KMS-11 (cell line): ENCODE data around the gene MCC.

Source experiments
- H2AFZ ChIP-seq: fragments of 200-600 bp; sonication (generic); 2 replicates; pipeline ENCODE4 v1.6.1; 2016; ENCODE audit warnings: antibody characterized with exemption, mixed run types, low read depth
- H3K27ac ChIP-seq: fragments of 200-600 bp; sonication (generic); 2 replicates; pipeline ENCODE4 v1.6.1; 2016; ENCODE audit warnings: mild to moderate bottlenecking, mixed run types
- H3K27me3 ChIP-seq: fragments of 200-600 bp; sonication (generic); 2 replicates; pipeline ENCODE4 v1.6.1; 2017; ENCODE audit warnings: mild to moderate bottlenecking, low read depth, mixed run types, moderate library complexity; ENCODE audit not compliant: insufficient read depth
- H3K36me3 ChIP-seq: fragments of 200-600 bp; sonication (generic); 2 replicates; pipeline ENCODE4 v1.6.1; 2017; ENCODE audit warnings: mild to moderate bottlenecking, mixed run types; ENCODE audit not compliant: insufficient read depth
- H3K4me1 ChIP-seq: fragments of 200-600 bp; sonication (generic); 2 replicates; pipeline ENCODE4 v1.6.1; 2016; ENCODE audit warnings: mild to moderate bottlenecking, low read depth, mixed run types; ENCODE audit not compliant: poor library complexity, severe bottlenecking
- H3K4me2 ChIP-seq: fragments of 200-600 bp; sonication (generic); 2 replicates; pipeline ENCODE4 v1.7.0; 2016; ENCODE audit warnings: mild to moderate bottlenecking, mixed run types
- H3K4me3 ChIP-seq: fragments of 200-600 bp; sonication (generic); IDR thresholded peaks from 2 replicates; pipeline ENCODE4 v1.6.1; 2017; ENCODE audit warnings: low read depth, low read length, mixed read lengths; ENCODE audit not compliant: insufficient read depth
- H3K79me2 ChIP-seq: fragments of 200-600 bp; sonication (generic); 2 replicates; pipeline ENCODE4 v1.6.1; 2016; ENCODE audit warnings: low read depth, mixed run types; ENCODE audit not compliant: insufficient read depth
- H3K9ac ChIP-seq: fragments of 200-600 bp; sonication (generic); 2 replicates; pipeline ENCODE4 v1.6.1; 2016; ENCODE audit warnings: mild to moderate bottlenecking, mixed run types
- H4K20me1 ChIP-seq: fragments of 200-600 bp; sonication (generic); 2 replicates; pipeline ENCODE4 v1.6.1; 2016; ENCODE audit warnings: mild to moderate bottlenecking, mixed run types; ENCODE audit not compliant: insufficient read depth
- TF ChIP-seq, protein P1 (sequence below): fragments of 200-600 bp; sonication (generic); conservative IDR thresholded peaks from 2 replicates; pipeline ENCODE4 v1.6.1; 2017; ENCODE audit warnings: low read depth, mild to moderate bottlenecking, antibody characterized with exemption, low read length, moderate library complexity, mixed read lengths

Gene MCC

GRCh38 chr5:113294311-113295110, 193.7 kb downstream of the MCC start:
- H3K79me2 ChIP-seq, result no peaks in the 10 kb centered on the region
- H3K4me2 ChIP-seq, result peak overlapping the region; percentile 68
- peak overlapping the region; percentile 72 for H2AFZ ChIP-seq
- H3K27ac ChIP-seq, result no peak overlapping the region
- peak overlapping the region; percentile 60 for H3K4me3 ChIP-seq
- no peaks in the 10 kb centered on the region for H3K27me3 ChIP-seq
- TF ChIP-seq, protein P1, sequence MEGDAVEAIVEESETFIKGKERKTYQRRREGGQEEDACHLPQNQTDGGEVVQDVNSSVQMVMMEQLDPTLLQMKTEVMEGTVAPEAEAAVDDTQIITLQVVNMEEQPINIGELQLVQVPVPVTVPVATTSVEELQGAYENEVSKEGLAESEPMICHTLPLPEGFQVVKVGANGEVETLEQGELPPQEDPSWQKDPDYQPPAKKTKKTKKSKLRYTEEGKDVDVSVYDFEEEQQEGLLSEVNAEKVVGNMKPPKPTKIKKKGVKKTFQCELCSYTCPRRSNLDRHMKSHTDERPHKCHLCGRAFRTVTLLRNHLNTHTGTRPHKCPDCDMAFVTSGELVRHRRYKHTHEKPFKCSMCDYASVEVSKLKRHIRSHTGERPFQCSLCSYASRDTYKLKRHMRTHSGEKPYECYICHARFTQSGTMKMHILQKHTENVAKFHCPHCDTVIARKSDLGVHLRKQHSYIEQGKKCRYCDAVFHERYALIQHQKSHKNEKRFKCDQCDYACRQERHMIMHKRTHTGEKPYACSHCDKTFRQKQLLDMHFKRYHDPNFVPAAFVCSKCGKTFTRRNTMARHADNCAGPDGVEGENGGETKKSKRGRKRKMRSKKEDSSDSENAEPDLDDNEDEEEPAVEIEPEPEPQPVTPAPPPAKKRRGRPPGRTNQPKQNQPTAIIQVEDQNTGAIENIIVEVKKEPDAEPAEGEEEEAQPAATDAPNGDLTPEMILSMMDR, result no peak
- no peaks in the 10 kb centered on the region for H3K36me3 ChIP-seq
- H4K20me1 ChIP-seq, result no peaks in the 10 kb centered on the region
- H3K9ac ChIP-seq, result peak overlapping the region; percentile 46; the same call in 1 of the 2 replicates
- peaks cover 12% of the 10 kb centered on the region for H3K4me1 ChIP-seq

DNA sequence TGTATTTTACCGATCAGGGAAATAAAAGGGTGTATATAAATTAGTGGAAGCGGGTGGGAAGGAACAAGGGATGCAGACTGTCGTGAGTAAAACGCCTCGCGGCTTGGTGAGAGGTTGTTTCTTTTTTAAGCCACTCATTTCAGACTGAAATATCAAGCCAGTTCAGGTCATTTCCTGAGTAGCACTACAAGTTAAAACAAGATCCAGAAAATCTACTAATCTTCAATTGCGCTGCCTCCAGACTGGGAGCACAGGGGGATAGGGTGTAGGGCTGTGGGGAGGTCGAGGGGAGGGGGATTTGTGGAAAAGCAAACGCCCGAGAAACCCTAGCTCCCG, 194.3 kb downstream of the MCC start:
- peaks cover 12% of the 10 kb centered on the region for H3K4me1 ChIP-seq
- peak overlapping the region; percentile 46; the same call in 1 of the 2 replicates for H3K9ac ChIP-seq
- H3K36me3 ChIP-seq, result no peaks in the 10 kb centered on the region
- TF ChIP-seq, protein P1, result no peak
- peak overlapping the region; percentile 68 for H3K4me2 ChIP-seq
- no peaks in the 10 kb centered on the region for H4K20me1 ChIP-seq
- no peaks in the 10 kb centered on the region for H3K79me2 ChIP-seq
- no peak overlapping the region for H3K4me3 ChIP-seq
- H3K27me3 ChIP-seq, result no peaks in the 10 kb centered on the region
- H3K27ac ChIP-seq, result no peak overlapping the region
- H2AFZ ChIP-seq, result peak overlapping the region; percentile 72

DNA sequence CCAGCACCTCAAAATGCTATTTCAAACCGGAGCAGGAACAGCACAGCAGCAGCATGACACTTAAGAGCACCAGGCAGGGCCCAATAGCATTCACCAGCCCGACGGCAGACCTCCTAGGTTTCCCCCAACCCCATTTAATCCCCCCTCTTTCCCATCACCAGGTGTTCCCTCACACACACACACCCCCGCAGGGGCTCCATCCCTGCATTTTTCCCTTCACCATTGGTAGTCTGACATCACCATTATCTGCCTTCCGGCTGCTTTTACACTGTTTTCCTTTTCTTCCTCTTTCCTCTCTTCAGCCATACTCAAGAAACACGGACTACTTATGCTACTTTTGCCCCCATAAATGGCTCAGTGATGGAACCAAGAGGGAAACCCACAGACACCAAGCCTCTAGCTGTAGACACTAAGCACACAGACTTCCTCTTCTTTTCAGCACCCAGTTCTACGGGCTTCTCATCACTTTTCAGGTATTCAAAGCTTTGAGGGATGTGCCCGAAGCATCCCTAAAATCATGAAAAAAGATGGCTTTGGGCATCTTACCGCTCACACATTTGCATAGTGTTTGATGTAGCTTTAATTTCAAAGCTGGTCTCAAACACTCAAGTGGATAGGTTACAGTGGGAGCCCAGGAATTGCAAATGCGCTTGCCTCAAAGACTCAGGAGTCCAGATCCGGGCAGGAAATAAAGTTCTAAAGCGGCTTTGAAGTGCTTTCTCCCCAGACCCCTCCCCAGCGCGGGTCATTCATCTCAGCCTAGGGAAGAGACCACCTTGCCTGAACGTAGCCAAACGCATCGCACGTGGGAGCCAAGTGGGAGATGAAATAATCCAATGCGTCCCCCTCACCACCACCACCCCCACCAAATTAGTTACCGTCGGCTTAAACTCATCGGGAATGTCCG, 194.9 kb downstream of the MCC start:
- Histone ChIP-seq H3K4me2 (peak overlapping the region; percentile 68), H3K9ac (peak overlapping the region; percentile 46; the same call in 1 of the 2 replicates), H4K20me1 (no peaks in the 10 kb centered on the region), H3K79me2 (no peaks in the 10 kb centered on the region), H3K27ac (no peak overlapping the region), H2AFZ (peak overlapping the region; percentile 72), H3K4me1 (peaks cover 12% of the 10 kb centered on the region), H3K27me3 (no peaks in the 10 kb centered on the region), H3K4me3 (no peak overlapping the region), H3K36me3 (no peaks in the 10 kb centered on the region)
- TF ChIP-seq, protein P1, result no peak

DNA sequence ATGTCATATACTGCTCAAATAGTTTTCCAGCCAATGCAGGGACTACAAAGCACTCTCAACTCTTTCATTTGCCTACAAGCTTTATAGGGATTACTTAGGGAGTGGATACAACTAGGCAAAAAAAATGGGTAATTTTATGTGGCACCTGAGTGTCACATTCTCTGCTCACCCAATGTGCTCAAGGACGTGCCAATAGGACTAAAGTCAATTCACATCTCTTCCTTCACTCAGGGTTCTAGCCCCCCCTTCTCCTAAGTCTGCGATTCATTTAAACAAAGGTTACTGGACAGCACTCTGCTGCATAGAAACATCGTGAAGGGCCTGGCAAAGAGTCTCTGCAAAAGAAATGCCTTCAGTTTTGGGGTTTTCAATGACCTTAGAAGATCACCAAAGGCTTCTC, 195.8 kb downstream of the MCC start:
- Histone ChIP-seq H3K9ac (no peak overlapping the region), H3K27ac (no peak overlapping the region), H3K36me3 (no peaks in the 10 kb centered on the region), H3K27me3 (no peaks in the 10 kb centered on the region), H3K79me2 (no peaks in the 10 kb centered on the region), H2AFZ (no peak overlapping the region), H3K4me3 (no peak overlapping the region), H3K4me2 (no peak overlapping the region), H4K20me1 (no peaks in the 10 kb centered on the region), H3K4me1 (peaks cover 12% of the 10 kb centered on the region)
- TF ChIP-seq, protein P1, result no peak
